GM21576 (cell line): ENCODE measurements around the gene HCN1.
"Not testable (repeated sequence)": the region's sequence is repeated elsewhere in the genome, so short reads cannot be mapped to it uniquely, and the experiment has no call there.

ENCODE experiments used
- ATAC-seq: cut with Tn5 transposase; IDR thresholded peaks from one replicate; pipeline ENCODE4 v1.9.1; 2021; ENCODE audit warnings: mild to moderate bottlenecking, moderate library complexity; ENCODE audit not compliant: unreplicated experiment

Gene HCN1

GRCh38 chr5:45622365-45622764, 73.8 kb downstream of the HCN1 start:
- ATAC-seq = no peak

- no peak for ATAC-seq
Observed at GRCh38 chr5:45617859-45618416, 78.2 kb downstream of the HCN1 start.

GRCh38 chr5:45609661-45610060, 86.5 kb downstream of the HCN1 start:
- ATAC-seq = no peak

- no peak for ATAC-seq
Observed at GRCh38 chr5:45604092-45604491, 92.1 kb downstream of the HCN1 start.

GRCh38 chr5:45601424-45601823, 94.8 kb downstream of the HCN1 start:
- no peak for ATAC-seq

GRCh38 chr5:45596320-45596719, 99.9 kb downstream of the HCN1 start:
- ATAC-seq = no peak

GRCh38 chr5:45586001-45586400, 110.2 kb downstream of the HCN1 start:
- not testable (repeated sequence) for ATAC-seq

GRCh38 chr5:45578270-45578669, 117.9 kb downstream of the HCN1 start:
- no peak for ATAC-seq

- no peak for ATAC-seq
Observed at GRCh38 chr5:45568813-45569212, 127.4 kb downstream of the HCN1 start.

GRCh38 chr5:45542421-45542820, 153.8 kb downstream of the HCN1 start:
- no peak for ATAC-seq

GRCh38 chr5:45533663-45534062, 162.5 kb downstream of the HCN1 start:
- ATAC-seq = no peak

- no peak for ATAC-seq
Observed at GRCh38 chr5:45532826-45533624, 163.2 kb downstream of the HCN1 start.

GRCh38 chr5:45521067-45521466, 175.1 kb downstream of the HCN1 start:
- no peak for ATAC-seq

GRCh38 chr5:45512521-45512920, 183.7 kb downstream of the HCN1 start:
- ATAC-seq = no peak

- ATAC-seq = no peak
Observed at GRCh38 chr5:45509371-45509770, 186.8 kb downstream of the HCN1 start.

- ATAC-seq = no peak
Observed at GRCh38 chr5:45508135-45508534, 188.0 kb downstream of the HCN1 start.

GRCh38 chr5:45507178-45507577, 189.0 kb downstream of the HCN1 start:
- ATAC-seq = no peak

- not testable (repeated sequence) for ATAC-seq
Observed at GRCh38 chr5:45499006-45499405, 197.2 kb downstream of the HCN1 start.

- no peak for ATAC-seq
Observed at GRCh38 chr5:45491368-45491767, 204.8 kb downstream of the HCN1 start.

GRCh38 chr5:45484781-45485180, 211.4 kb downstream of the HCN1 start:
- ATAC-seq = no peak

GRCh38 chr5:45454114-45454513, 242.1 kb downstream of the HCN1 start:
- ATAC-seq = no peak

GRCh38 chr5:45444856-45445255, 251.3 kb downstream of the HCN1 start:
- not testable (repeated sequence) for ATAC-seq

- ATAC-seq = no peak
Observed at GRCh38 chr5:45440466-45440865, 255.7 kb downstream of the HCN1 start.
